Stomach (tissue), 4 donors: ENCODE results near the gene RBMS2.

ENCODE experiments used
- CTCF ChIP-seq, 7 experiments: fragments of 450-650 bp in 4 of 7; fragments of 200-600 bp in 3 of 7; sonication (generic) in 3 of 7; IDR thresholded peaks; one replicate each; pipeline ENCODE4 v1.5.1; 2016 to 2019; ENCODE audit warnings: antibody characterized with exemption in 7 of 7, control low read depth in 2 of 7, mild to moderate bottlenecking in 1 of 7
- EP300 ChIP-seq: sonication (generic); formaldehyde crosslinking; IDR thresholded peaks from one replicate; pipeline ENCODE4 v1.6.1; 2017; ENCODE audit warnings: antibody characterized with exemption
- POLR2A ChIP-seq, 4 donors: fragments of 450-650 bp; IDR thresholded peaks; one replicate each; pipeline ENCODE4 v1.6.1; 2016; ENCODE audit warnings: antibody characterized with exemption in 4 of 4, control low read depth in 2 of 4, mild to moderate bottlenecking in 1 of 4, moderate library complexity in 1 of 4

GRCh38 chr12:56518570-56518969 is 3.0 kb upstream of the RBMS2 start:
- no peak for TF ChIP-seq CTCF (IDR thresholded peaks at IDR 0.05)
- no peak for TF ChIP-seq POLR2A (IDR thresholded peaks at IDR 0.05)
- TF ChIP-seq EP300, result no peak
